Ascending aorta (tissue), 2 donors: ENCODE results near the gene CTXN1. TPM values are rescaled to one million over a fixed set of nuclear protein-coding genes. Genes with fewer than 3 reads are reported as not detected.
"Not testable (repeated sequence)": the region's sequence is repeated elsewhere in the genome, so short reads cannot be mapped to it uniquely, and the experiment has no call there.

Experiments
- DNase-seq, 2 donors: peaks; one replicate each; pipeline ENCODE4 v3.0.0-alpha.2; 2019; ENCODE audit warnings: low spot score in 2 of 2
- H3K27ac ChIP-seq, 2 donors: fragments of 200-600 bp; sonication (generic); one replicate each; pipeline ENCODE4 v1.5.1; 2016 to 2017; ENCODE audit warnings: mild to moderate bottlenecking in 1 of 2
- H3K27me3 ChIP-seq: fragments of 200-600 bp; sonication (generic); one replicate; pipeline ENCODE4 v1.5.1; 2017
- H3K36me3 ChIP-seq, 2 donors: fragments of 200-600 bp; sonication (generic); one replicate each; pipeline ENCODE4 v1.5.1; 2016
- H3K4me1 ChIP-seq, 2 donors: fragments of 200-600 bp; sonication (generic); one replicate each; pipeline ENCODE4 v1.5.1; 2016 to 2017; ENCODE audit warnings: mild to moderate bottlenecking in 1 of 2
- H3K4me3 ChIP-seq, 2 donors: fragments of 200-600 bp; sonication (generic); one replicate each; pipeline ENCODE4 v1.5.1; 2016 to 2017; ENCODE audit warnings: mild to moderate bottlenecking in 1 of 2
- H3K9me3 ChIP-seq, 2 donors: fragments of 200-600 bp; sonication (generic); one replicate each; pipeline ENCODE4 v1.5.1; 2016
- CTCF ChIP-seq, 3 experiments: fragments of 200-600 bp in 2 of 3; fragments of 450-650 bp in 1 of 3; sonication (generic) in 2 of 3; IDR thresholded peaks; one replicate each; pipeline ENCODE4 v1.5.1; 2016 to 2019; ENCODE audit warnings: antibody characterized with exemption in 3 of 3, mild to moderate bottlenecking in 1 of 3, moderate library complexity in 1 of 3
- intact Hi-C: fragments of 100-400 bp; cut with DNase I; formaldehyde crosslinking; loops from one replicate; pipeline ENCODE4 v1.15.1; 2023
- total RNA-seq: library from RNA; depleted of rRNA; stranded (reverse); fragments of >200 nt; gene quantifications from one replicate; pipeline ENCODE4 v1.1.0, GENCODE V29; 2016

The CTXN1 gene
- total RNA-seq, 1 donor from 2014 or later = not detected

- H3K27ac ChIP-seq = no peak overlapping the region
- TF ChIP-seq CTCF (IDR thresholded peaks at IDR 0.05) = no peak
- DNase-seq = no peak
- H3K27me3 ChIP-seq = no peaks in the 10 kb centered on the region
- no peak overlapping the region for H3K4me3 ChIP-seq
- H3K4me1 ChIP-seq = peaks cover 9 to 29% of the 10 kb centered on the region in 2 donors
- H3K36me3 ChIP-seq = peaks cover 70 to 73% of the 10 kb centered on the region in 2 donors
- intact Hi-C loops = no loop called here
- H3K9me3 ChIP-seq = no peaks in the 10 kb centered on the region
Measured at GRCh38 chr19:7933411-7933810, 7.5 kb upstream of the CTXN1 start.

GRCh38 chr19:7932930-7933300, 7.0 kb upstream of the CTXN1 start:
- TF ChIP-seq CTCF (IDR thresholded peaks at IDR 0.05) = no peak
- H3K9me3 ChIP-seq = no peaks in the 10 kb centered on the region
- no peak overlapping the region for H3K4me3 ChIP-seq
- peaks cover 9 to 34% of the 10 kb centered on the region in 2 donors for H3K4me1 ChIP-seq
- peaks cover 65 to 70% of the 10 kb centered on the region in 2 donors for H3K36me3 ChIP-seq
- no peaks in the 10 kb centered on the region for H3K27me3 ChIP-seq
- H3K27ac ChIP-seq = no peak overlapping the region
- intact Hi-C loops = no loop called here
- DNase-seq = no peak

- DNase-seq = no peak
- intact Hi-C loops = no loop called here
- no peak for TF ChIP-seq CTCF (IDR thresholded peaks at IDR 0.05)
- Histone ChIP-seq H3K27ac (no peak overlapping the region), H3K36me3 (peaks cover 60 to 64% of the 10 kb centered on the region in 2 donors), H3K9me3 (no peaks in the 10 kb centered on the region), H3K4me3 (no peak overlapping the region), H3K27me3 (no peaks in the 10 kb centered on the region), H3K4me1 (peaks cover 9 to 39% of the 10 kb centered on the region in 2 donors)
Measured at GRCh38 chr19:7932276-7932929, 6.5 kb upstream of the CTXN1 start.

GRCh38 chr19:7931221-7932061, 5.5 kb upstream of the CTXN1 start:
- no peak for TF ChIP-seq CTCF (IDR thresholded peaks at IDR 0.05)
- Histone ChIP-seq H3K4me3 (no peak overlapping the region), H3K9me3 (no peaks in the 10 kb centered on the region), H3K27ac (peak overlapping the region; percentile 93 to 96), H3K4me1 (peaks cover 9 to 48% of the 10 kb centered on the region in 2 donors), H3K36me3 (peaks cover 50 to 60% of the 10 kb centered on the region in 2 donors), H3K27me3 (no peaks in the 10 kb centered on the region)
- intact Hi-C loops = no loop called here
- DNase-seq = no peak

GRCh38 chr19:7930765-7931164, 4.8 kb upstream of the CTXN1 start:
- peaks cover 9 to 51% of the 10 kb centered on the region in 2 donors for H3K4me1 ChIP-seq
- TF ChIP-seq CTCF (IDR thresholded peaks at IDR 0.05) = no peak
- peaks cover 43 to 53% of the 10 kb centered on the region in 2 donors for H3K36me3 ChIP-seq

GRCh38 chr19:7930030-7930429, 4.1 kb upstream of the CTXN1 start:
- H3K9me3 ChIP-seq, H3K4me3 ChIP-seq, DNase-seq, H3K27me3 ChIP-seq, intact Hi-C loops: not testable (repeated sequence)
- H3K27ac ChIP-seq = peak overlapping the region; percentile 93 to 96
- peaks cover 15 to 57% of the 10 kb centered on the region in 2 donors for H3K4me1 ChIP-seq
- H3K36me3 ChIP-seq = peaks cover 36 to 46% of the 10 kb centered on the region in 2 donors

More at GRCh38 chr19:7930765-7931164, 4.8 kb upstream of the CTXN1 start:
- no peaks in the 10 kb centered on the region for H3K9me3 ChIP-seq
- peak overlapping the region; percentile 93 to 96 for H3K27ac ChIP-seq
- intact Hi-C loops = no loop called here
- H3K4me3 ChIP-seq = no peak overlapping the region
- no peaks in the 10 kb centered on the region for H3K27me3 ChIP-seq
- DNase-seq = no peak
